ENCODE results near the gene RPS6KC1. TPM values are rescaled to one million over a fixed set of nuclear protein-coding genes. Genes with fewer than 3 reads are reported as not detected.

Gene RPS6KC1
- total and polyA plus RNA-seq, 2 donors (not counting 1 experiment from before 2014, with no cell fraction given) = 2.4 to 19.0 TPM

- ATAC-seq (ENCODE audit: low read depth) (no peak), DNase-seq (no peak)
- TF ChIP-seq, protein P1, sequence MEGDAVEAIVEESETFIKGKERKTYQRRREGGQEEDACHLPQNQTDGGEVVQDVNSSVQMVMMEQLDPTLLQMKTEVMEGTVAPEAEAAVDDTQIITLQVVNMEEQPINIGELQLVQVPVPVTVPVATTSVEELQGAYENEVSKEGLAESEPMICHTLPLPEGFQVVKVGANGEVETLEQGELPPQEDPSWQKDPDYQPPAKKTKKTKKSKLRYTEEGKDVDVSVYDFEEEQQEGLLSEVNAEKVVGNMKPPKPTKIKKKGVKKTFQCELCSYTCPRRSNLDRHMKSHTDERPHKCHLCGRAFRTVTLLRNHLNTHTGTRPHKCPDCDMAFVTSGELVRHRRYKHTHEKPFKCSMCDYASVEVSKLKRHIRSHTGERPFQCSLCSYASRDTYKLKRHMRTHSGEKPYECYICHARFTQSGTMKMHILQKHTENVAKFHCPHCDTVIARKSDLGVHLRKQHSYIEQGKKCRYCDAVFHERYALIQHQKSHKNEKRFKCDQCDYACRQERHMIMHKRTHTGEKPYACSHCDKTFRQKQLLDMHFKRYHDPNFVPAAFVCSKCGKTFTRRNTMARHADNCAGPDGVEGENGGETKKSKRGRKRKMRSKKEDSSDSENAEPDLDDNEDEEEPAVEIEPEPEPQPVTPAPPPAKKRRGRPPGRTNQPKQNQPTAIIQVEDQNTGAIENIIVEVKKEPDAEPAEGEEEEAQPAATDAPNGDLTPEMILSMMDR (IDR thresholded peaks at IDR 0.05) = no peak
- no peak for TF ChIP-seq EZH2 (IDR thresholded peaks at IDR 0.05; ENCODE audit: borderline replicate concordance, insufficient read depth, low read depth, low read length, poor library complexity, severe bottlenecking)
- H3K9ac ChIP-seq (ENCODE audit: low read length) = no peak overlapping the region
- peaks cover 4% of the 10 kb centered on the region for H3K9me3 Mint-ChIP-seq (ENCODE audit: insufficient read depth)
- H3K4me2 ChIP-seq (replicated peaks; ENCODE audit: low read depth, low read length, poor library complexity, severe bottlenecking) = no peak overlapping the region
- H3K4me1 Mint-ChIP-seq = no peaks in the 10 kb centered on the region
- no peaks in the 10 kb centered on the region for H3K4me1 ChIP-seq (ENCODE audit: control insufficient read depth in 2 of 2, insufficient read depth in 2 of 2, low read length in 2 of 2)
- no peak overlapping the region for H3K27ac Mint-ChIP-seq
- H3K36me3 ChIP-seq (replicated peaks in 1 of 2; ENCODE audit: control extremely low read depth in 1 of 2, control insufficient read depth in 1 of 2, extremely low read depth in 1 of 2, insufficient read depth in 2 of 2, low read length in 1 of 2) = peaks cover 0 to 2% of the 10 kb centered on the region in 2 experiments
- peaks cover 3 to 6% (median 6%) of the 10 kb centered on the region in 3 donors for H3K9me3 ChIP-seq (ENCODE audit: control extremely low read depth in 1 of 3, control insufficient read depth in 2 of 3, insufficient read depth in 1 of 3, low read length in 2 of 3)
- H3K27me3 Mint-ChIP-seq = no peaks in the 10 kb centered on the region
- WGBS (ENCODE audit: insufficient coverage) = no CpG with 5 or more reads among the region's 1 CpG
- no peak overlapping the region for H3K4me3 ChIP-seq (ENCODE audit: control extremely low read depth in 1 of 5, extremely low read depth in 1 of 5, insufficient read depth in 1 of 5, low read depth in 2 of 5, low read length in 4 of 5)
- no peak overlapping the region for H3K4me3 Mint-ChIP-seq
- no peaks in the 10 kb centered on the region for H3K79me2 ChIP-seq (ENCODE audit: control insufficient read depth, insufficient read depth, low read length)
- POLR2A ChIA-PET = no interaction called here
- H2AFZ ChIP-seq (ENCODE audit: insufficient read depth, low read depth, low read length, poor library complexity, severe bottlenecking) = no peak overlapping the region
- CTCF ChIA-PET = no interaction called here
- H3K27me3 ChIP-seq (replicated peaks in 1 of 4; ENCODE audit: control extremely low read depth in 1 of 4, control insufficient read depth in 3 of 4, insufficient read depth in 4 of 4, low read length in 3 of 4) = no peaks in the 10 kb centered on the region
- H3K27ac ChIP-seq (ENCODE audit: low read length in 2 of 2) = no peak overlapping the region
- intact Hi-C loops (cut with micrococcal nuclease) = no loop called here
- H4K20me1 ChIP-seq (ENCODE audit: control insufficient read depth, insufficient read depth, low read length, poor library complexity, severe bottlenecking) = no peaks in the 10 kb centered on the region
Measured at GRCh38 chr1:213180833-213181232, 129.8 kb downstream of the RPS6KC1 start.

DNA sequence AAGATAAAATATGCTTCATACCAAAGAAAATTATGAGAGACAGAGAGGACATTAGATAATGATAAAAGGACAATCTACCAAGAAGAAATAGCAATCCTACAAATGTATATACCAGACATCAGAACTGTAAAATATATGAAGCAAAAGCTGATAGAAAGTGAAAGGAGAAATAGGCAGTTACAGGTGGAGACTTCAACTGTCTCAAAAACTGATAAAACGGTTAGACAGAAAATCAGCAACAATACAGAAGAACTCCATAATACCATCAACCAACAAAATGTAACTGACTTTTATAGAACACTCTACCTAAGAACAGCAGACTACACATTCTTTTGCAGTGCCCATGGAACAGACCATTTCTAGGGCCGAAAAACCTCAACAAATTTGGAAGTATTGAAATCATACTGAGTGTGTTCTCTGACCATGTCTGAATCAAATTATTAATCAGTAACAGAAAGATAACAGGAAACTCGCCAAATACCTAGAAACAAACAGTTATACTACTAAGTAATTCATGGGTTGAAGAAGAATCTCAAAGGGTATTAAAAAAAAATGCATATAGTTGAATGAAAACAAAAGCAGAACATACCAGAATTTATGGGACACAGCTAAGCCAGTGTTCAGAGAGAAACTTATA is 132.1 kb downstream of the RPS6KC1 start:
- peaks cover 0 to 3% of the 10 kb centered on the region in 2 experiments for H3K36me3 ChIP-seq (replicated peaks in 1 of 2; ENCODE audit: control extremely low read depth in 1 of 2, control insufficient read depth in 1 of 2, extremely low read depth in 1 of 2, insufficient read depth in 2 of 2, low read length in 1 of 2)
- H4K20me1 ChIP-seq (ENCODE audit: control insufficient read depth, insufficient read depth, low read length, poor library complexity, severe bottlenecking) = no peaks in the 10 kb centered on the region
- no peak overlapping the region for H3K4me2 ChIP-seq (replicated peaks; ENCODE audit: low read depth, low read length, poor library complexity, severe bottlenecking)
- no peak overlapping the region for H3K9ac ChIP-seq (ENCODE audit: low read length)
- intact Hi-C loops (cut with micrococcal nuclease) = no loop called here
- Mint-ChIP-seq H3K4me3 (no peak overlapping the region), H3K27me3 (no peaks in the 10 kb centered on the region), H3K27ac (no peak overlapping the region), H3K9me3 (ENCODE audit: insufficient read depth) (peaks cover 11% of the 10 kb centered on the region), H3K4me1 (no peaks in the 10 kb centered on the region)
- no peaks in the 10 kb centered on the region for H3K4me1 ChIP-seq (ENCODE audit: control insufficient read depth in 2 of 2, insufficient read depth in 2 of 2, low read length in 2 of 2)
- DNase-seq (no peak), ATAC-seq (ENCODE audit: low read depth) (no peak)
- no peaks in the 10 kb centered on the region for H3K79me2 ChIP-seq (ENCODE audit: control insufficient read depth, insufficient read depth, low read length)
- no peak overlapping the region for H3K4me3 ChIP-seq (ENCODE audit: control extremely low read depth in 1 of 5, extremely low read depth in 1 of 5, insufficient read depth in 1 of 5, low read depth in 2 of 5, low read length in 4 of 5)
- 50% methylated on average over 1 of the region's 3 CpGs for WGBS (ENCODE audit: insufficient coverage)
- H3K9me3 ChIP-seq (ENCODE audit: control extremely low read depth in 1 of 3, control insufficient read depth in 2 of 3, insufficient read depth in 1 of 3, low read length in 2 of 3) = peaks cover 5 to 17% (median 17%) of the 10 kb centered on the region in 3 donors
- CTCF ChIA-PET = no interaction called here
- H2AFZ ChIP-seq (ENCODE audit: insufficient read depth, low read depth, low read length, poor library complexity, severe bottlenecking) = no peak overlapping the region
- no peak for TF ChIP-seq EZH2 (IDR thresholded peaks at IDR 0.05; ENCODE audit: borderline replicate concordance, insufficient read depth, low read depth, low read length, poor library complexity, severe bottlenecking)
- TF ChIP-seq, protein P1 (IDR thresholded peaks at IDR 0.05) = no peak
- POLR2A ChIA-PET = no interaction called here
- H3K27ac ChIP-seq (ENCODE audit: low read length in 2 of 2) = no peak overlapping the region
- H3K27me3 ChIP-seq (replicated peaks in 1 of 4; ENCODE audit: control extremely low read depth in 1 of 4, control insufficient read depth in 3 of 4, insufficient read depth in 4 of 4, low read length in 3 of 4) = no peaks in the 10 kb centered on the region
